ENCODE measurements around the gene ARPC5L.
A peak's percentile ranks its signal among the peaks of the same experiment; 100 is the strongest.
"Not testable (repeated sequence)": the region's sequence is repeated elsewhere in the genome, so short reads cannot be mapped to it uniquely, and the experiment has no call there.

ARPC5L gene

DNA sequence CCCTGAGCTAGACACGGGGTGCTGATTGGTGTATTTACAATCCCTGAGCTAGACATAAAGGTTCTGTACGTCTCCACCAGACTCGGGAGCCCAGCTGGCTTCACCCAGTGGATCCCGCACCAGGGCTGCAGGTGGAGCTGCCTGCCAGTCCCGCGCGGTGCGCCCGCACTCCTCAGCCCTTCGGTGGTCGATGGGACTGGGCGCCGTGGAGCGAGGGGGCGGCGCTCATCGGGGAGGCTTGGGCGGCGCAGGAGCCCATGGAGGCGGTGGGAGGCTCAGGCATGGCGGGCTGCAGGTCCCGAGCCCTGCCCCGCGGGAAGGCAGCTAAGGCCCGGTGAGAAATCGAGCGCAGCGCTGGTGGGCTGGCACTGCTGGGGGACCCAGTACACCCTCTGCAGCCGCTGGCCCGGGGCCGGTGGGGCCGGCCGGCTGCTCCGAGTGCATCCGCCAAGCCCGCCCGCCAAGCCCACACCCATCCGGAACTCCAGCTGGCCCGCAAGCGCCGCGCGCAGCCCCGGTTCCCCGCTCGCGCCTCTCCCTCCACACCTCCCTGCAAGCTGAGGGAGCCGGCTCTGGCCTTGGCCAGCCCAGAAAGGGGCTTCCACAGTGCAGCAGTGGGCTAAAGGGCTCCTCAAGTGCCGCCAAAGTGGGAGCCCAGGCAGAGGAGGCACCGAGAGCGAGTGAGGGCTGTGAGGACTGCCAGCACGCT lies 23.2 kb upstream of the ARPC5L start:
- not testable (repeated sequence) for H2BK15ac ChIP-seq (ENCODE audit: low read depth, poor library complexity, severe bottlenecking); H2AK5ac ChIP-seq (ENCODE audit: low read length, severe bottlenecking)

DNA sequence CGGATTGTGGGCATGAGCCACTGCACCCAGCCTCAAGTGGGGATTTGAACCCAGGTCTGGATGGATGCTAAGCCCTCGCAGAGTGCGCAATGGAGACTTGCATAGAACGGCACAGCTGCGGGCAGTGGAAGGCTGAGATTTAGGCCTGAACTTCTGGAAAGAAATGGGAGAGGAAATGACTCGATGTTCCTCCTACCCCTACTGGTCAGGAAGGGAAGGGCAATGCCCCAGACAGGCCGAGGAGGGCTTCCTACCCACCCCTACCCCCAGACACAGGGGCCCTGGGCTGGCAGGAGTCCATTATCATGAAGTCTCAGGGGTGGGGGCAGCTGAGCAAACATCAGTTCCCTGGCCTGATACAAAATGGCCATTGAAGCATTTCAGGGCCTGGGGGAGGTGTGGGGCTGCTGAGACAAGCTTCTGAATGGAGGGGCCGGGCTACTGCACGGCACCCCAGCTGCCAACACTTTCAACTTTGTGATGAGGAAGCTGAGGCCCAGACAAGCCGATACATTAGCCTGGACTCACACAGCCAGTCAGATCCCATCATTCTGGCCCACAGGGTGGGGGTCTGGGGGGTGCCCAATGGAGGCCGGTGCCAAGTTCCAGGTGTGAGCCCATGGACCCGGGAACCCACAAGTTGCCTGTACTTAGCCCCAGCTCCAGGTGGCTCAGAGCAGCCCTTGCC lies 22.2 kb upstream of the ARPC5L start:
- Histone ChIP-seq H3K9ac (ENCODE audit: low read length) (no peak overlapping the region), H2BK5ac (ENCODE audit: low read depth, low read length, poor library complexity, severe bottlenecking) (peak overlapping the region; percentile 51), H3K14ac (ENCODE audit: low read length in 2 of 2) (no peak overlapping the region), H3K4ac (ENCODE audit: low read depth in 1 of 2, low read length in 2 of 2) (no peak overlapping the region), H3K9me3 (ENCODE audit: control insufficient read depth, low read length) (no peaks in the 10 kb centered on the region), H2BK15ac (ENCODE audit: low read depth, poor library complexity, severe bottlenecking) (no peak overlapping the region), H3K27me3 (ENCODE audit: control insufficient read depth in 1 of 2, insufficient read depth in 1 of 2, low read length in 2 of 2) (no peaks in the 10 kb centered on the region), H3K27ac (ENCODE audit: low read length, poor library complexity, severe bottlenecking) (no peak overlapping the region), H3K18ac (ENCODE audit: low read depth in 1 of 2, low read length in 2 of 2) (no peak overlapping the region), H4K8ac (ENCODE audit: low read length) (no peak overlapping the region), H2BK12ac (ENCODE audit: low read length in 2 of 2) (no peak overlapping the region), H2BK120ac (ENCODE audit: low read depth, low read length) (no peak overlapping the region), H3K4me3 (ENCODE audit: insufficient read depth in 1 of 2, low read depth in 1 of 2, low read length in 2 of 2) (no peak overlapping the region), H3K4me2 (ENCODE audit: low read length, poor library complexity, severe bottlenecking) (no peak overlapping the region), H3K36me3 (ENCODE audit: control insufficient read depth in 1 of 2, insufficient read depth in 2 of 2, low read depth in 1 of 2, low read length in 2 of 2) (no peaks in the 10 kb centered on the region), H2AK5ac (ENCODE audit: low read length, severe bottlenecking) (peak overlapping the region; percentile 63), H3K23ac (ENCODE audit: low read length in 2 of 2) (no peak overlapping the region), H3K4me1 (ENCODE audit: control insufficient read depth, insufficient read depth, low read depth, low read length) (peaks cover 16% of the 10 kb centered on the region), H3K79me1 (replicated peaks; ENCODE audit: low read length, poor library complexity, severe bottlenecking) (no peaks in the 10 kb centered on the region), H4K91ac (ENCODE audit: low read length) (no peak overlapping the region), H2AFZ (ENCODE audit: low read depth, low read length) (no peak overlapping the region)
- WGBS: 79% methylated on average over 11 of the region's 12 CpGs
- DNase-seq: peak; percentile 35

More for the DNA sequence above, 23.2 kb upstream of the ARPC5L start:
- not testable (repeated sequence) for H3K27ac ChIP-seq (ENCODE audit: low read length, poor library complexity, severe bottlenecking); H3K23ac ChIP-seq (ENCODE audit: low read length in 2 of 2); H3K14ac ChIP-seq (ENCODE audit: low read length in 2 of 2); H3K36me3 ChIP-seq (ENCODE audit: control insufficient read depth in 1 of 2, insufficient read depth in 2 of 2, low read depth in 1 of 2, low read length in 2 of 2); H2BK120ac ChIP-seq (ENCODE audit: low read depth, low read length); H3K18ac ChIP-seq (ENCODE audit: low read depth in 1 of 2, low read length in 2 of 2); H2BK12ac ChIP-seq (ENCODE audit: low read length in 2 of 2); DNase-seq; H3K9ac ChIP-seq (ENCODE audit: low read length); H3K4me3 ChIP-seq (ENCODE audit: insufficient read depth in 1 of 2, low read depth in 1 of 2, low read length in 2 of 2); H3K9me3 ChIP-seq (ENCODE audit: control insufficient read depth, low read length); H3K27me3 ChIP-seq (ENCODE audit: control insufficient read depth in 1 of 2, insufficient read depth in 1 of 2, low read length in 2 of 2); H3K4ac ChIP-seq (ENCODE audit: low read depth in 1 of 2, low read length in 2 of 2); H2AFZ ChIP-seq (ENCODE audit: low read depth, low read length); H3K79me1 ChIP-seq (replicated peaks; ENCODE audit: low read length, poor library complexity, severe bottlenecking); H4K91ac ChIP-seq (ENCODE audit: low read length); H4K8ac ChIP-seq (ENCODE audit: low read length); H2BK5ac ChIP-seq (ENCODE audit: low read depth, low read length, poor library complexity, severe bottlenecking); H3K4me2 ChIP-seq (ENCODE audit: low read length, poor library complexity, severe bottlenecking)
- 98% methylated on average over 32 of the region's 52 CpGs for WGBS
- H3K4me1 ChIP-seq (ENCODE audit: control insufficient read depth, insufficient read depth, low read depth, low read length): peaks cover 23% of the 10 kb centered on the region

DNA sequence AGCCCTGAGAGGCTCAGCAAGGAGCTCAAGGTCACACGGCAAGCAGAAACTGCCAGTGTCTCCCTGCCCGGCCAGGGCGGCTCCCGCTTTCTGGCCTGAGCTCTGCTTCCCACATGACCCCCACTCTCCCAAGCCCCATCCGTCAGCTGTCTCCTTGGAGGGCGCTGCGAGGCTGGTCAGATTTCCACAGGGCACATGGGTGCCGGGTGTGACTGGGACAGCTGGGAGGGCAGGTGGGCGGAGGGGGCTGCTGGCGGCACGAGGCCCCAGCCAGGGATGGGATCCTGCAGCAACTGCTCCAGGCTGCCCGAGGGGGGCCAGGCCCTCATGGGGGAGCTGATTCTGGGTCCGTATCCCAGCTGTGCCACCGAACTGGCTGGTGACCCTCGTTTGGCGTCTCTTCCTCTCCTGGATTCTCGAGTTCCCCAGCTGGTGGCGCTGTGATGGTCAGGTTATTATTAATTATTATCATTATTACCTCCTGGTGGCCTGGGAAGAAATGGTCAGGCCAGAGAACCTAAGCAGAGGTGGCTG lies 21.6 kb upstream of the ARPC5L start:
- Histone ChIP-seq H3K9ac (ENCODE audit: low read length) (no peak overlapping the region), H3K36me3 (ENCODE audit: control insufficient read depth in 1 of 2, insufficient read depth in 2 of 2, low read depth in 1 of 2, low read length in 2 of 2) (no peaks in the 10 kb centered on the region), H3K79me1 (replicated peaks; ENCODE audit: low read length, poor library complexity, severe bottlenecking) (no peaks in the 10 kb centered on the region), H3K27ac (ENCODE audit: low read length, poor library complexity, severe bottlenecking) (no peak overlapping the region), H2BK120ac (ENCODE audit: low read depth, low read length) (no peak overlapping the region), H3K23ac (ENCODE audit: low read length in 2 of 2) (no peak overlapping the region), H3K4me2 (ENCODE audit: low read length, poor library complexity, severe bottlenecking) (no peak overlapping the region), H3K4ac (ENCODE audit: low read depth in 1 of 2, low read length in 2 of 2) (no peak overlapping the region), H2AFZ (ENCODE audit: low read depth, low read length) (no peak overlapping the region), H2BK15ac (ENCODE audit: low read depth, poor library complexity, severe bottlenecking) (no peak overlapping the region), H4K8ac (ENCODE audit: low read length) (no peak overlapping the region), H2BK5ac (ENCODE audit: low read depth, low read length, poor library complexity, severe bottlenecking) (no peak overlapping the region), H2AK5ac (ENCODE audit: low read length, severe bottlenecking) (peak overlapping the region; percentile 63), H3K9me3 (ENCODE audit: control insufficient read depth, low read length) (no peaks in the 10 kb centered on the region), H3K14ac (ENCODE audit: low read length in 2 of 2) (peak overlapping the region in 1 of 2 experiments; percentile 18), H3K4me3 (ENCODE audit: insufficient read depth in 1 of 2, low read depth in 1 of 2, low read length in 2 of 2) (no peak overlapping the region), H2BK12ac (ENCODE audit: low read length in 2 of 2) (peak overlapping the region in 1 of 2 experiments; percentile 15), H3K4me1 (ENCODE audit: control insufficient read depth, insufficient read depth, low read depth, low read length) (peaks cover 12% of the 10 kb centered on the region), H3K18ac (ENCODE audit: low read depth in 1 of 2, low read length in 2 of 2) (no peak overlapping the region), H4K91ac (ENCODE audit: low read length) (no peak overlapping the region), H3K27me3 (ENCODE audit: control insufficient read depth in 1 of 2, insufficient read depth in 1 of 2, low read length in 2 of 2) (no peaks in the 10 kb centered on the region)
- no peak for DNase-seq
- 87% methylated on average over 13 of the region's 18 CpGs for WGBS

DNA sequence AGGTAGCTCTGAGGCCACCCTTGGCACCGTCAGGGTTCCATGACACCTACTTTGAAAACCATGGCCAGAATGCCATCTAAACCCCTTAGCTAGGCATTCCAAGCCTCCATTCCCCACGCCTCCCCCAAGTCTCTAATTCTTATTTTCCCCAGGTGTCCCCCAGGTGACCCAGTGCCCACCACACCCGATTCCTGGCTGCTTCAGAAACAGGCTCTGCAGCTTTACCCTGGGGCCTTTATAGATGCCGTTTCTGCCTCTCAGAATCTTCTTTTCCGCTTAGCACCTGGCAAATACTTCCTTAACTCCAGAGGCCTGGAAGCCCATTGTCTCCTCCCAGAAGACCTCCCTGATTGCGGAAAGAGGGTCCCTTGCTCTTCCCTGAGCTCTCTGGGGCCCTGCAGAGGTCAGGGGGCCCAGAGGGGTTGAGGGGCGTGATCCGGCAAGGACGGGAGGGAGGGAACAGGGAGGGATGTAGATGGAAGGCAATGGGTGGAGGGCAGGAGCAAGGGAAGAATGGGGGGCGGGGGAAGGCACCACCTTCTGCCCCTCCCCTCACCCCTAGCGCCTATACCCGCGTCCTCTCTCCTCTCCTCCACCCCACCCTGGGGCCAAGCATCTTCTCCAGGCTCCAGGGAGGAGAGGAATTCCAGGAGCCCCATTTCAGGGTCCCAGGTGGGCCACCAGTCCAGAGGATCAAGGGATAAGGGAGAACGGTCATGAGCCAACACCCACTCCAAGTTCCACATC lies 20.7 kb upstream of the ARPC5L start:
- 86% methylated on average over 11 of the region's 14 CpGs for WGBS
- Histone ChIP-seq H2AK5ac (ENCODE audit: low read length, severe bottlenecking) (peak overlapping the region; percentile 19), H3K79me1 (replicated peaks; ENCODE audit: low read length, poor library complexity, severe bottlenecking) (no peaks in the 10 kb centered on the region), H3K18ac (ENCODE audit: low read depth in 1 of 2, low read length in 2 of 2) (no peak overlapping the region), H2BK15ac (ENCODE audit: low read depth, poor library complexity, severe bottlenecking) (peak overlapping the region; percentile 65), H3K4me2 (ENCODE audit: low read length, poor library complexity, severe bottlenecking) (no peak overlapping the region), H3K4ac (ENCODE audit: low read depth in 1 of 2, low read length in 2 of 2) (no peak overlapping the region), H2BK120ac (ENCODE audit: low read depth, low read length) (no peak overlapping the region), H3K27me3 (ENCODE audit: control insufficient read depth in 1 of 2, insufficient read depth in 1 of 2, low read length in 2 of 2) (no peaks in the 10 kb centered on the region), H2AFZ (ENCODE audit: low read depth, low read length) (no peak overlapping the region), H2BK5ac (ENCODE audit: low read depth, low read length, poor library complexity, severe bottlenecking) (no peak overlapping the region), H3K36me3 (ENCODE audit: control insufficient read depth in 1 of 2, insufficient read depth in 2 of 2, low read depth in 1 of 2, low read length in 2 of 2) (no peaks in the 10 kb centered on the region), H3K4me3 (ENCODE audit: insufficient read depth in 1 of 2, low read depth in 1 of 2, low read length in 2 of 2) (no peak overlapping the region), H4K91ac (ENCODE audit: low read length) (no peak overlapping the region), H3K4me1 (ENCODE audit: control insufficient read depth, insufficient read depth, low read depth, low read length) (peaks cover 10% of the 10 kb centered on the region), H3K9ac (ENCODE audit: low read length) (no peak overlapping the region), H3K27ac (ENCODE audit: low read length, poor library complexity, severe bottlenecking) (no peak overlapping the region), H3K14ac (ENCODE audit: low read length in 2 of 2) (no peak overlapping the region), H2BK12ac (ENCODE audit: low read length in 2 of 2) (no peak overlapping the region), H4K8ac (ENCODE audit: low read length) (no peak overlapping the region), H3K23ac (ENCODE audit: low read length in 2 of 2) (no peak overlapping the region), H3K9me3 (ENCODE audit: control insufficient read depth, low read length) (no peaks in the 10 kb centered on the region)
- no peak for DNase-seq

All from mesenchymal stem cell (in vitro differentiated cells and primary cell).